GM12878 (cell line): Measurements from ENCODE around the gene ELN. TPM values are rescaled to one million over a fixed set of nuclear protein-coding genes. Genes with fewer than 3 reads are reported as not detected.

Experiments
- ATAC-seq: fragments of 200-7000 bp; cut with Tn5 transposase; 3 replicates; pipeline ENCODE4 v1.9.1; 2020; ENCODE audit warnings: mild to moderate bottlenecking, moderate library complexity
- BruUV-seq: library from RNA; stranded (reverse); fragments of 400-500 nt; replicated peaks from 2 replicates; lab custom pipeline; 2021; lab: Mats Ljungman, UMichigan
- CTCF ChIA-PET: fragments of 300-600 bp; sonication (Branson Sonifier 250); formaldehyde crosslinking; extraction: SDS; loops from one replicate; lab custom pipeline; 2021; ENCODE audit warnings: inconsistent platforms; lab: Yijun Ruan, JAX
- POLR2A ChIA-PET: fragments of 350-600 bp; formaldehyde crosslinking; extraction: SDS; loops from one replicate; lab custom pipeline; 2021; ENCODE audit warnings: inconsistent platforms; lab: Charles Lee
- RAD21 ChIA-PET: fragments of 300-600 bp; sonication (Branson Sonifier 250); formaldehyde crosslinking; loops from one replicate; lab custom pipeline; 2023; ENCODE audit warnings: antibody characterized with exemption; ENCODE audit not compliant: unreplicated experiment; lab: Charles Lee
- SMC1A ChIA-PET: fragments of 300-600 bp; sonication (Branson Sonifier 250); formaldehyde crosslinking; loops from one replicate; lab custom pipeline; 2023; ENCODE audit not compliant: unreplicated experiment, uncharacterized antibody; lab: Charles Lee
- DNase-seq: peaks from one replicate; pipeline ENCODE4 v3.0.0-alpha.2; 2011; ENCODE audit warnings: low read depth, low spot score
- FAIRE-seq: peaks from 3 replicates; lab custom pipeline; 2011; peaks lifted over from hg19 to GRCh38; lab: Jason Lieb, UNC
- H2AFZ ChIP-seq: 2 replicates; pipeline ENCODE4 v1.6.0; 2011; ENCODE audit warnings: low read depth, low read length, control low read depth; ENCODE audit not compliant: control insufficient read depth
- H3K27ac ChIP-seq: 2 replicates; pipeline ENCODE4 v1.5.1; 2011; ENCODE audit warnings: control low read depth; ENCODE audit not compliant: control insufficient read depth, insufficient read depth
- H3K27me3 ChIP-seq, 2 experiments: replicated peaks in 1 of 2; 2 replicates each; pipeline versions ENCODE4 v1.6.0 to v1.6.1; 2011; ENCODE audit warnings: low read length in 1 of 2; ENCODE audit not compliant: control insufficient read depth in 2 of 2, insufficient read depth in 2 of 2
- H3K36me3 ChIP-seq, 2 experiments: 2 replicates each; pipeline ENCODE4 v1.5.1; 2011; ENCODE audit warnings: low read length in 1 of 2; ENCODE audit not compliant: control insufficient read depth in 2 of 2, insufficient read depth in 2 of 2
- H3K4me1 ChIP-seq: 2 replicates; pipeline ENCODE4 v1.6.1; 2011; ENCODE audit warnings: mild to moderate bottlenecking, low read length, moderate library complexity, mixed read lengths; ENCODE audit not compliant: control insufficient read depth, insufficient read depth
- H3K4me2 ChIP-seq: 2 replicates; pipeline ENCODE4 v1.6.0; 2011; ENCODE audit warnings: control low read depth; ENCODE audit not compliant: control insufficient read depth, insufficient read depth
- H3K4me3 ChIP-seq: fragments of 200-600 bp; sonication (generic); 2 replicates; pipeline ENCODE4 v1.5.1; 2016
- H3K79me2 ChIP-seq: 2 replicates; pipeline ENCODE4 v1.6.0; 2011; ENCODE audit warnings: low read length; ENCODE audit not compliant: control insufficient read depth, insufficient read depth
- H3K9ac ChIP-seq: 2 replicates; pipeline ENCODE4 v1.8.0; 2011; ENCODE audit warnings: low read length, control low read depth, mixed read lengths; ENCODE audit not compliant: control insufficient read depth, insufficient read depth
- H3K9me3 ChIP-seq: replicated peaks from 3 replicates; pipeline ENCODE4 v1.5.1; 2011; ENCODE audit warnings: mild to moderate bottlenecking, low read length; ENCODE audit not compliant: control insufficient read depth, insufficient read depth
- H4K20me1 ChIP-seq: 2 replicates; pipeline ENCODE4 v1.6.0; 2011; ENCODE audit not compliant: control insufficient read depth, insufficient read depth
- ATF3 ChIP-seq: IDR thresholded peaks from 2 replicates; pipeline ENCODE4 v1.6.1; 2011; ENCODE audit warnings: low read depth, mild to moderate bottlenecking, low read length, moderate library complexity, borderline replicate concordance; ENCODE audit errors: extremely low read depth
- ATF7 ChIP-seq: fragments of 450-650 bp; IDR thresholded peaks from 2 replicates; pipeline ENCODE4 v1.6.1; 2016; ENCODE audit warnings: low read depth, mild to moderate bottlenecking
- CBFB ChIP-seq: IDR thresholded peaks from 2 replicates; pipeline ENCODE4 v1.6.1; 2016; ENCODE audit warnings: antibody characterized with exemption, low read depth
- CBX3 ChIP-seq: fragments of 200-600 bp; sonication (generic); IDR thresholded peaks from 2 replicates; pipeline ENCODE4 v1.6.1; 2016; ENCODE audit warnings: low read depth, borderline replicate concordance
- CEBPB ChIP-seq, 2 experiments: fragments of 150-350 bp in 1 of 2; IDR thresholded peaks; 2 replicates each; pipeline ENCODE4 v1.6.1; 2012 to 2014; ENCODE audit warnings: low read depth in 2 of 2, low read length in 2 of 2, borderline replicate concordance in 1 of 2, inconsistent platforms in 1 of 2
- CHD1 ChIP-seq: IDR thresholded peaks from 2 replicates; pipeline ENCODE4 v1.6.1; 2012; ENCODE audit warnings: low read depth, low read length, improper control_type of control experiment
- CHD2 ChIP-seq: IDR thresholded peaks from 2 replicates; pipeline ENCODE4 v1.6.1; 2011; ENCODE audit warnings: low read depth, low read length, improper control_type of control experiment, borderline replicate concordance
- CUX1 ChIP-seq: IDR thresholded peaks from 2 replicates; pipeline ENCODE4 v1.6.1; 2012; ENCODE audit warnings: improper control_type of control experiment, low read depth, low read length; ENCODE audit not compliant: insufficient replicate concordance
- NBN ChIP-seq: fragments of 450-650 bp; IDR thresholded peaks from 2 replicates; pipeline ENCODE4 v1.6.1; 2016
- POLR2A ChIP-seq: IDR thresholded peaks from 2 replicates; pipeline ENCODE4 v1.6.1; 2011; ENCODE audit warnings: low read depth, mild to moderate bottlenecking, low read length
- RB1 ChIP-seq: fragments of 450-650 bp; formaldehyde crosslinking; IDR thresholded peaks from 2 replicates; pipeline ENCODE4 v1.6.1; 2017; ENCODE audit warnings: mild to moderate bottlenecking, borderline replicate concordance
- RELA ChIP-seq: fragments of 450-650 bp; IDR thresholded peaks from 2 replicates; pipeline ENCODE4 v1.8.0; 2014; ENCODE audit warnings: borderline replicate concordance; ENCODE audit not compliant: partially characterized antibody
- ZNF622 ChIP-seq: fragments of 450-650 bp; IDR thresholded peaks from 2 replicates; pipeline ENCODE4 v1.6.1; 2017; ENCODE audit warnings: mild to moderate bottlenecking, inconsistent platforms
- WGBS: methylation state at CpG from one replicate; pipeline ENCODE4 v1.1.6; 2016; ENCODE audit warnings: low lambda C conversion rate; ENCODE audit not compliant: insufficient replicate concordance, insufficient coverage; ENCODE audit errors: missing lambda C conversion rate; 5-methylcytosine and 5-hydroxymethylcytosine counted together
- in situ Hi-C: fragments of 300-500 bp; cut with MboI; formaldehyde crosslinking; loops from 9 replicates; pipeline ENCODE4 v1.14.3; 2018; ENCODE audit warnings: mixed read lengths
- intact Hi-C: fragments of 100-400 bp; cut with micrococcal nuclease; formaldehyde crosslinking; loops from one replicate; pipeline ENCODE4 v1.14.2; 2022; ENCODE audit not compliant: unreplicated experiment
- polyA plus RNA-seq, 11 experiments: library from polyadenylated mRNA; depleted of rRNA in 4 of 11; unstranded in 6 of 11; stranded (reverse) in 5 of 11; fragments of >200 nt; fragmentation: Nextera tagmentation in 4 of 11; fragmentation: Illumina TruSeq in 1 of 11; extraction: Ambion mirVana in 4 of 11; extraction: Trizol in 1 of 11; gene quantifications; 1 replicate in 1 of 11; 2 replicates in 10 of 11; pipeline versions ENCODE4 v1.2.1 to v1.2.3, GENCODE V29; 2011 to 2016; ENCODE audit warnings: inconsistent platforms in 2 of 11, missing spikeins in 2 of 11, low read depth in 1 of 11
- total RNA-seq, 4 experiments: library from RNA; depleted of rRNA in 3 of 4; stranded (reverse); fragments of >200 nt in 3 of 4; fragmentation: Illumina TruSeq in 1 of 4; extraction: Trizol in 1 of 4; gene quantifications; 2 replicates each; pipeline versions ENCODE4 v1.2.1 to v1.2.3, GENCODE V29; 2013 to 2021
- TF ChIP-seq, protein P1 (sequence below): IDR thresholded peaks from 2 replicates; pipeline ENCODE4 v1.6.1; 2011; ENCODE audit warnings: borderline replicate concordance, low read depth, mild to moderate bottlenecking, moderate library complexity, low read length; ENCODE audit not compliant: insufficient read depth, poor library complexity, severe bottlenecking

ELN gene
- total and polyA plus RNA-seq, 10 of the 15 experiments (the other 5 are each of a cell fraction or from before 2014, with no cell fraction given) = 0.08 to 0.27 (median 0.23) TPM; not detected in 7

- TF ChIP-seq CBFB = no peak
Observed at GRCh38 chr7:74031403-74032190, 3.6 kb downstream of the ELN start (continued).

GRCh38 chr7:74032191-74032490 is 4.2 kb downstream of the ELN start:
- no peaks in the 10 kb centered on the region for H3K9me3 ChIP-seq
- H3K36me3 ChIP-seq = no peaks in the 10 kb centered on the region
- ChIA-PET CTCF (no interaction called here), POLR2A (no interaction called here), RAD21 (no interaction called here), SMC1A (no interaction called here)
- no peak for ATAC-seq
- H4K20me1 ChIP-seq = no peaks in the 10 kb centered on the region
- peaks cover 9 to 10% of the 10 kb centered on the region in 2 experiments; a peak in 3 of 4 replicates for H3K27me3 ChIP-seq
- DNase-seq = no peak
- no peak for TF ChIP-seq NBN
- TF ChIP-seq CHD2 = no peak
- no peak for TF ChIP-seq ATF7
- TF ChIP-seq RB1 = no peak
- no peak for TF ChIP-seq POLR2A
- TF ChIP-seq CHD1 = no peak
- TF ChIP-seq ZNF622 = no peak
- no peak for TF ChIP-seq RELA
- TF ChIP-seq ATF3 = no peak
- no peak for TF ChIP-seq CUX1
- no peak for TF ChIP-seq CBX3
- no peak for TF ChIP-seq CEBPB (IDR thresholded peaks at IDR 0.05; ENCODE audit: borderline replicate concordance in 1 of 2, low read depth in 2 of 2, low read length in 2 of 2)
- TF ChIP-seq, protein P1, sequence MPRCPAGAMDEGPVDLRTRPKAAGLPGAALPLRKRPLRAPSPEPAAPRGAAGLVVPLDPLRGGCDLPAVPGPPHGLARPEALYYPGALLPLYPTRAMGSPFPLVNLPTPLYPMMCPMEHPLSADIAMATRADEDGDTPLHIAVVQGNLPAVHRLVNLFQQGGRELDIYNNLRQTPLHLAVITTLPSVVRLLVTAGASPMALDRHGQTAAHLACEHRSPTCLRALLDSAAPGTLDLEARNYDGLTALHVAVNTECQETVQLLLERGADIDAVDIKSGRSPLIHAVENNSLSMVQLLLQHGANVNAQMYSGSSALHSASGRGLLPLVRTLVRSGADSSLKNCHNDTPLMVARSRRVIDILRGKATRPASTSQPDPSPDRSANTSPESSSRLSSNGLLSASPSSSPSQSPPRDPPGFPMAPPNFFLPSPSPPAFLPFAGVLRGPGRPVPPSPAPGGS = no peak
- intact Hi-C loops = no loop called here
- no TSS peak for BruUV-seq
- H3K4me1 ChIP-seq = no peaks in the 10 kb centered on the region
- H3K4me3 ChIP-seq = no peak overlapping the region
- under 1% methylated on average over 8 of the region's 8 CpGs for WGBS
- no peaks in the 10 kb centered on the region for H3K79me2 ChIP-seq
- H3K4me2 ChIP-seq = no peak overlapping the region
- in situ Hi-C loops = no loop called here
- H3K27ac ChIP-seq = no peak overlapping the region
- no peak overlapping the region for H3K9ac ChIP-seq
- no peak overlapping the region for H2AFZ ChIP-seq
- no peak for FAIRE-seq
